Measurements from ENCODE around the gene NR2C2.

NR2C2 gene

DNA sequence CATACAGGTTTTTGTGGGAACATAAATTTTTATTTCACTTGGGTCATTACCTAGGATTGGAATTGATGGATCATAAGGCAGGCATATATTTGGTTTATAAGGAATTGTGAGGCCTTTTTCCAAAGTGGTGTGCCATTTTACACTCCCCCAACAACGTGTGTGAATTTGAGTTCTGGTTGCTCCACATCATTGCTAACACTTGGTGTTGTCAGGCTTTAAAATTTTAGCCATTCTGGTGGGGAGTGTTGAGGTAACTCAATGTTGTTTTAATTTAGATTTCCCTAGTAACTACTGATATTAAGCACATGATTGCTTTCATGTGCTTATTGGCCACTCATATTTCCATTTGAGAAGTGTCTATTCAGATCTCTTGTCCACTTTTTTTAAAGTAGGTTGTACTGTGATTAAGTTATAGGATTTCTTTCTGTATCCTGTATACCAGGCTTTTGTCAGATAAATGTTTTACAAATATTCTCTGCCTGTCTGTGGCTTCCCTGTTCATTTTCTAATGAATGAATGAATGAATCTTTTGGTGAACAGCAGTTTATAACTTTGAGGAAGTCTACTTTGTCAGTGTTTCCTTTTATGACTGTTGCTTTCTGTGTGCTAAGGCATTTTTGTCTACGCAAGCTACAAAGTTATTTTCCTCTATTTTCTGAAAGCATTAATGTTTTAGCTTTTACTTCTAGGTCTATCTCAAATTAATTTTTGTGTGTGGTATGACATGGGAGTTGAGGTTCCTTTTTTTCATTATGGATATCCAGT is 17.9 kb upstream of the NR2C2 start:
- TF ChIP-seq, protein P1, sequence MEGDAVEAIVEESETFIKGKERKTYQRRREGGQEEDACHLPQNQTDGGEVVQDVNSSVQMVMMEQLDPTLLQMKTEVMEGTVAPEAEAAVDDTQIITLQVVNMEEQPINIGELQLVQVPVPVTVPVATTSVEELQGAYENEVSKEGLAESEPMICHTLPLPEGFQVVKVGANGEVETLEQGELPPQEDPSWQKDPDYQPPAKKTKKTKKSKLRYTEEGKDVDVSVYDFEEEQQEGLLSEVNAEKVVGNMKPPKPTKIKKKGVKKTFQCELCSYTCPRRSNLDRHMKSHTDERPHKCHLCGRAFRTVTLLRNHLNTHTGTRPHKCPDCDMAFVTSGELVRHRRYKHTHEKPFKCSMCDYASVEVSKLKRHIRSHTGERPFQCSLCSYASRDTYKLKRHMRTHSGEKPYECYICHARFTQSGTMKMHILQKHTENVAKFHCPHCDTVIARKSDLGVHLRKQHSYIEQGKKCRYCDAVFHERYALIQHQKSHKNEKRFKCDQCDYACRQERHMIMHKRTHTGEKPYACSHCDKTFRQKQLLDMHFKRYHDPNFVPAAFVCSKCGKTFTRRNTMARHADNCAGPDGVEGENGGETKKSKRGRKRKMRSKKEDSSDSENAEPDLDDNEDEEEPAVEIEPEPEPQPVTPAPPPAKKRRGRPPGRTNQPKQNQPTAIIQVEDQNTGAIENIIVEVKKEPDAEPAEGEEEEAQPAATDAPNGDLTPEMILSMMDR (IDR thresholded peaks at IDR 0.05; ENCODE audit: low read depth, low read length) = no peak
- DNase-seq (ENCODE audit: low read depth, low spot score) = no peak
- in situ Hi-C loops (cut with HindIII; ENCODE audit: low sequenced_read_pairs) = no loop called here
- no peak overlapping the region for H3K4me3 ChIP-seq (ENCODE audit: low read depth, low read length)

DNA sequence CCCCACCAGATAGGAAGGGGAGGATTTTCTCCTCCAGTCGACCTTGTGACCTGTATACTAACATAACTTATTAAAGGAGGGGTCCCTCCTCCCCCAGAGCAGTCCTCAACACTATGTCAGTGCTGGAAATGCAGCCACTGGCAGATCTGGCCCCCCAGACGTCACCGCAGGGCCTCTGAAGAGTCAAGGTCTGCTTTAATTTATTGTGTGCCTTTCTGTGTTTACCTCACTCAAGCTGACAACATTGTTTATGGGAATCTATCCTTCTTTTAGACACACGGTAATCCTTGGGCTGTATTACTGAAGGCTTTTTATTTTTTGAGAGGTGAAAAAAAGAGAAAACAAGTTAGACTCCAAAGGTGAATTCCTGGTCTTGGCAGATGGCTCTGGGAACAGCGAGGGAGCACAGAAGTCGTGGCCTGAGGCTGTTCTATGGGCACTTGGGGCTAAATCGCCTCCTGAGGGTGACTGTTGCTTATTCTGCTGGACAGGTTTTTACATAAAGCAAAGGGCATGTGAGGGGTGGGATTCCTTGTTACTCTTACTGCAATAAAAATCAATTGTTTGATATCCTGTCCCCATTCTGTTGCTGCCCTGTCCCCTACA is 13.5 kb upstream of the NR2C2 start:
- TF ChIP-seq, protein P1 (IDR thresholded peaks at IDR 0.05; ENCODE audit: low read depth, low read length) = no peak
- no peak overlapping the region for H3K4me3 ChIP-seq (ENCODE audit: low read depth, low read length)
- in situ Hi-C loops (cut with HindIII; ENCODE audit: low sequenced_read_pairs) = no loop called here
- DNase-seq (ENCODE audit: low read depth, low spot score) = no peak

DNA sequence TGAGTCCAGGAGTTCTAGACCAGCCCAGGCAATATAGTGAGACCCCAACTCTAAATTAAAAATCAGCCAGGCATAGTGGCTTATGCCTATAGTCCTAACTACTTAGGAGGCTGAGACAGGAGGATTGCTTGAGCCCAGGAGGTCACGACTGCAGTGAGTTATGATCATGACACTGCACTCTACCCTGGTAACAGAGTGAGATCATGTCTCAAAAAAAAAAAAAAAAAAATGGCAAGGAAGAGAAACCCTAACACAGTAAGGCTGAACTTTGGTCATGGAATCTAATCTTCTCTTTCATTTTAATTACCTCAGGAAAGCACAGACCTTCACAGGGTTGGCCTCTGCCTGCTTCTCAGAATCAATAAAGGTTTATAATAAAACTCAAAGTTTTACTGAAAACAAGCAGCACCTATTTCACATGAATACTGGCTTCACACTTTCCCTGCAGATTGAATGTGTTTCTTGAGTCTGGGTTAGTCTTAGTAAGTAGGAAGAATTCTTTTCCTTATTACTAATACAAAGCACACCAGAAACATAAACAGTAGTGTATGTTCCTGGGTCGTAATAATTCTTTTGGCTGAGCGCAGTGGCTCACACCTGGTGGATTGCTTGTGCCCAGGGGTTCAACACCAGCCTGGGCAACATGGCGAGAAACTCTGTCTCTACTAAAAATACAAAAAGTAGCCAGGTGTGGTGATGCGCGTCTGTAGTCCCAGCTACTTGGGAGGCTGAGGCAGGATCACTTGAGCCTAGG is 11.6 kb upstream of the NR2C2 start:
- DNase-seq (ENCODE audit: low read depth, low spot score) = no peak
- TF ChIP-seq, protein P1 (IDR thresholded peaks at IDR 0.05; ENCODE audit: low read depth, low read length) = no peak
- in situ Hi-C loops (cut with HindIII; ENCODE audit: low sequenced_read_pairs) = no loop called here
- no peak overlapping the region for H3K4me3 ChIP-seq (ENCODE audit: low read depth, low read length)

DNA sequence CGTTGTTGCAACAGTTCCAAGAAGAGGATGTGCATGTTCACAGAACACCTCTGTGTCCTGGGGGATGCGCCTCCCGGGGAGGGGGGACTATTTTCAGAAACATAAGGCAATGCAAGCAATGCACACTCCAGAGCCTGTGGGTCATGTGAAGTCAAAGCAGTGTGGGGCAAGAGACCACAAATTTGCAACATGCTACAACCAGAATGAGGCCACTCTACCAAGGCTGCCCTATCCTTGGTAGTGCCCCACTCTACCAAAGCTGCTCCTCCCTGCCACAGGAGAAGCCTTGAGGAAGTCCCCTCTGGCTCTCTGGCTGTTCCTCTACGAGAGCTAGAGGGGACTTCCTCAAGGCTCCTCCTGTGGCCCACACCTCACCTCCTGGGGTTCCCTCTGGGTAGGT is 8.4 kb upstream of the NR2C2 start:
- in situ Hi-C loops (cut with HindIII; ENCODE audit: low sequenced_read_pairs) = no loop called here

DNA sequence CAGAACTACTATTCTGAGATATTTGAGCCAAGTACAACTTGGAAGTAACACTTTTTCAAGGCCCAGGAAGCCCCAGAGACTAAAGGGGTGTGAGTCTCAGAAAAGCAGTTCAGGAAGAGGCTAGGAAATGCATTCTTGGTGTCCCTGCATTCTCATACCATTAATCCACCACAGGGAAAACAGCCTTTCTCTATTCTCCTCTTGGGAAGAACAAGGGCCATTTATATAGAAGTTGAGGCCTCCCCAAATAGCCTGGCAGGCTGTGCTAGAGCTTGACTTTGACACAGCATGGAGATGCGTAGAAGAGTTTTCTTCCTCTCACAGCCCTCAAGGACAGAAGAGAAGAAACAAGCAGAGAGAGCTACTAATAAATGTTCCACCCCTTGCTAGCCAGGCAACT is 5.5 kb upstream of the NR2C2 start:
- H3K4me3 ChIP-seq (ENCODE audit: low read depth, low read length) = no peak overlapping the region
- no peak for DNase-seq (ENCODE audit: low read depth, low spot score)
- in situ Hi-C loops (cut with HindIII; ENCODE audit: low sequenced_read_pairs) = no loop called here
- TF ChIP-seq, protein P1 (IDR thresholded peaks at IDR 0.05; ENCODE audit: low read depth, low read length) = no peak

More for the DNA sequence above, 8.4 kb upstream of the NR2C2 start:
- TF ChIP-seq, protein P1 (IDR thresholded peaks at IDR 0.05; ENCODE audit: low read depth, low read length) = no peak
- DNase-seq (ENCODE audit: low read depth, low spot score) = no peak
- no peak overlapping the region for H3K4me3 ChIP-seq (ENCODE audit: low read depth, low read length)

DNA sequence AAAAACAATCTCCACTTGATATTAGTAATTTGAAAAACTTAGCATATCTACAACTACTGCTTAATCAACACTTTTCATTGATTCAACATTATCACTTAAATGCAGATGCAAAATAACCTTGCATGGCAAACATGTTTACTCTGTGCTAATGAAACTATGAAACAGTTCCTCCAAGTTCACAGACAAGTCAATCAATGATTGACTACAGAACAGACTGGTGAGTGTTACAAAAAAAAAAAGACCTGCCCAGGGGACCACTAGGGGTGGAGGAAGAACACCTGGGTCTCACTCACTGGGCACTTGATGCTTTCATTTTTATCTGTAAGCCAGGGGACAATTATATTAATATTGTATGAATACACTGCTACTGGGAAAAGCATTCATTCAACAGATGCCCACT is 4.3 kb upstream of the NR2C2 start:
- in situ Hi-C loops (cut with HindIII; ENCODE audit: low sequenced_read_pairs) = no loop called here
- TF ChIP-seq, protein P1 (IDR thresholded peaks at IDR 0.05; ENCODE audit: low read depth, low read length) = no peak
- no peak for DNase-seq (ENCODE audit: low read depth, low spot score)
- H3K4me3 ChIP-seq (ENCODE audit: low read depth, low read length) = no peak overlapping the region
